ENCODE data around the gene QRICH1. TPM values are rescaled to one million over a fixed set of nuclear protein-coding genes. Genes with fewer than 3 reads are reported as not detected.

The QRICH1 gene
- total RNA-seq (2012; rRNA removed) = 120 TPM in 2 replicates

- Histone ChIP-seq H3K9ac (ENCODE audit: low read depth, low read length) (peak within 1 kb of the TSS; percentile 95), H3K27me3 (ENCODE audit: control insufficient read depth, insufficient read depth, low read length) (no peaks in the 10 kb centered on the region), H3K4me2 (ENCODE audit: low read length) (peak within 1 kb of the TSS; percentile 86), H3K9me3 (replicated peaks; ENCODE audit: low read length) (no peaks in the 10 kb centered on the region), H3K4me3 (ENCODE audit: low read length) (peak within 1 kb of the TSS; percentile 82), H3K36me3 (ENCODE audit: insufficient read depth, low read length) (peaks cover 19% of the 10 kb centered on the region), H3K4me1 (ENCODE audit: control insufficient read depth, insufficient read depth, low read length) (peaks cover 20% of the 10 kb centered on the region)
Observed at GRCh38 chr3:49093853-49094767, at the start of gene QRICH1. QRICH1 (minus strand) TSS chr3:49094071; CDS start chr3:49077017, 17,054 bp downstream.

- Histone ChIP-seq H3K4me2 (ENCODE audit: low read length) (no peak overlapping the region), H3K4me3 (ENCODE audit: low read length) (no peak overlapping the region), H3K4me1 (ENCODE audit: control insufficient read depth, insufficient read depth, low read length) (no peaks in the 10 kb centered on the region), H3K27me3 (ENCODE audit: control insufficient read depth, insufficient read depth, low read length) (peaks cover 11% of the 10 kb centered on the region), H3K9ac (ENCODE audit: low read depth, low read length) (no peak overlapping the region), H3K9me3 (replicated peaks; ENCODE audit: low read length) (no peaks in the 10 kb centered on the region), H3K36me3 (ENCODE audit: insufficient read depth, low read length) (no peaks in the 10 kb centered on the region)
Observed at GRCh38 chr3:49140080-49140479, 46.2 kb upstream of the QRICH1 start.

DNA sequence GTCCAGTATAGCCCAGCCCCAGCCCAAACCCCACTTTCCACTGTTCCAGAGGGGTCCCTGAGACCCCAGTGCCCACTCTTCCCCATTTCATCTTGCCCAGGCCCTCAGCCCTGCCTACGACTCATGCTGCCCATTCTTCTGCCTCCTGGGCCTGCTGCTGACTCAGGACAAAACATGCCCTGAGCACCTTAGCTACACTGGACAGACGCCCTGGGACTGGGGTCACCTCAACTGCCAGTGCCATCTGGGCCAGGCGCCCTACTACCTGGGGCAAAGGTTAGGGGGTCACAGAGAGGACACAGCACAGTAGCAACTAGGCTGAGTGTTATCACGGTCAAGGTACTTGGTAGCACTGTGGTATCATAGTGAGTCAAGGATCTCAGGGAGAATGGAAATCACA is 41.6 kb upstream of the QRICH1 start:
- Histone ChIP-seq H3K4me2 (ENCODE audit: low read length) (no peak overlapping the region), H3K27me3 (ENCODE audit: control insufficient read depth, insufficient read depth, low read length) (peaks cover 8% of the 10 kb centered on the region), H3K9me3 (replicated peaks; ENCODE audit: low read length) (no peaks in the 10 kb centered on the region), H3K4me1 (ENCODE audit: control insufficient read depth, insufficient read depth, low read length) (peaks cover 21% of the 10 kb centered on the region), H3K36me3 (ENCODE audit: insufficient read depth, low read length) (peaks cover 18% of the 10 kb centered on the region), H3K4me3 (ENCODE audit: low read length) (no peak overlapping the region), H3K9ac (ENCODE audit: low read depth, low read length) (no peak overlapping the region)

DNA sequence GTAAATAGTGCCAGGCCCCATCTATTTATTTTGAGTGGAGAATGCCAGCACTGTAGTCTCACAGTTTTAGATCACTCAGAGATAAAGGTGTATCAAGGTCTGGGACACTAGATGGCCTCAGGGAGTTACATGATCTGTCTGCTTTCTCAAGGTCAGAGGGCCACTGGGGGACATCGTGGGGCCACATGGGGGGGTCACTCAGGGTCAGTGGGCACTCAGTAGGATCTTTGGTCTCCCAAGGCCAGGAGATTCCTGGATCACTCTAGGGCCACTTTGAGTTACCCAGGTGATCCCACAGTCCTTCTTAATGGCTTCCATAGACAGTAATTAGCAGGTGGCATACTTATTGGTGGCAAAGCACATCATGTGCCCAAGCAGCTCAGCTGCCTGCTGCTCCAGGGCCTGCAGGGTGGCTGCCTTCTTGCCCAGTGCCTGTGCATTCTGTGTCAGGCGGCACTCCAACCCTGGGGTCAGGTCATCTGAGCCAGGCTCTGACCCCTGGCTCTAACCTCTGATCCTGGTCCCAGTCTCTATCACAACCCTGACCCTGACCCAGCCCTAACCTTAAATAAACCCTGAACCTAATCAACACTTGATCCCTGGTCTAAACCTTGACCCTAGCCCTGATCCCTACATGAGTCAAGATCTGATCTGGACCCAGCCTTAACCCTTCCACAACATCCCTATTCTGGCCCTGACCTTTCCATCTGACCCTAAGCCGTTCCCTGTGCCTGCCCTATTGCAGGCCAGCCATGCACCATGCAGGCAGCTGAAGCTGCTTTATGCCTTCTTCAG is 40.8 kb upstream of the QRICH1 start:
- Histone ChIP-seq H3K27me3 (ENCODE audit: control insufficient read depth, insufficient read depth, low read length) (peaks cover 8% of the 10 kb centered on the region), H3K36me3 (ENCODE audit: insufficient read depth, low read length) (peaks cover 25% of the 10 kb centered on the region), H3K9ac (ENCODE audit: low read depth, low read length) (no peak overlapping the region), H3K4me1 (ENCODE audit: control insufficient read depth, insufficient read depth, low read length) (peaks cover 21% of the 10 kb centered on the region), H3K9me3 (replicated peaks; ENCODE audit: low read length) (no peaks in the 10 kb centered on the region), H3K4me3 (ENCODE audit: low read length) (no peak overlapping the region), H3K4me2 (ENCODE audit: low read length) (peak overlapping the region; percentile 95)

GRCh38 chr3:49133226-49133951 is 39.5 kb upstream of the QRICH1 start:
- Histone ChIP-seq H3K27me3 (ENCODE audit: control insufficient read depth, insufficient read depth, low read length) (peaks cover 8% of the 10 kb centered on the region), H3K9me3 (replicated peaks; ENCODE audit: low read length) (no peaks in the 10 kb centered on the region), H3K4me2 (ENCODE audit: low read length) (peak overlapping the region; percentile 95), H3K36me3 (ENCODE audit: insufficient read depth, low read length) (peaks cover 37% of the 10 kb centered on the region), H3K9ac (ENCODE audit: low read depth, low read length) (peak overlapping the region; percentile 86), H3K4me1 (ENCODE audit: control insufficient read depth, insufficient read depth, low read length) (peaks cover 21% of the 10 kb centered on the region), H3K4me3 (ENCODE audit: low read length) (peak overlapping the region; percentile 83)

DNA sequence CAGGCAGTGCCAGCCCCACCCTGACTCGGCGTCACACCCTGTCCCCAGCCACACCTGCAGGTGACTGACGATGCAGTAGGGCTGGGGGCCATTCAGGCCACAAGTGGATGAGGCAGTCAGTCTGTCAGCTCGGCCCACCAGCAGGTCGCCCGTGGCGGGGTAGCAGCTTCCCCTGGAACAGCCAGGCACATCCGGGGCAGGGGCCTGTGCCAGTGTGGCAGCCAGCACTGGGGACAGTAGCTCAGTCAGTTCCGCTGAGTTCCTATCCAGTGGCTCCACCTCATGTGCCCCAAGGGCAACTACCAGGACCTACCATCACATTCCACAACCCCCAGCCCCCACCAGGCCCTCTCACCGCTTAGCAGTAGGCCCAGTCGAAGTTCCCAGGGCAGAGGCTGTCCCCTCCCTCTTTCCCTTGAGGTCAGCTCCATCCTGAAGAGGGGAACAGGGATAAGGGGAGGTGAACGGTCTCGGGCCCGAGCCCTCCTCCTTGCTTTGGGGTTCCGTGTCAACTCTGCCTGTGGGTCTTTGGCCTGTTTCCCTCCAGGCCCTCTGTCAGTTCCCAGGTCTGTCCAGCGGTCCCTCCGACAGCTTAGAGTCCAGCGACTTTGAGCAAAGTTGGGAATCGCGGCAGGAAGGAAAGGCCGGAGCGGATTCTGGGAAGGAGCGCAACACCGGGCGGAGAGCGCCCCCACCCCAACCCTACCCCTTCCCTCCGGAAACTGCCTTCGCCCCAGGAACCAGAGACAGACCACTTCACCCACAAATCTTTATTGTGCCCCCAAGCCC is 38.8 kb upstream of the QRICH1 start, which contains the start of gene LAMB2:
Gene LAMB2 (minus strand): TSS at position 614 of the 789 bp plus-strand sequence. CDS start 183 bp downstream, at position 431.
- Histone ChIP-seq H3K4me3 (ENCODE audit: low read length) (peak within 1 kb of the TSS; percentile 83), H3K9ac (ENCODE audit: low read depth, low read length) (peak within 1 kb of the TSS; percentile 86), H3K4me1 (ENCODE audit: control insufficient read depth, insufficient read depth, low read length) (peaks cover 21% of the 10 kb centered on the region), H3K9me3 (replicated peaks; ENCODE audit: low read length) (no peaks in the 10 kb centered on the region), H3K27me3 (ENCODE audit: control insufficient read depth, insufficient read depth, low read length) (peaks cover 2% of the 10 kb centered on the region), H3K36me3 (ENCODE audit: insufficient read depth, low read length) (peaks cover 43% of the 10 kb centered on the region), H3K4me2 (ENCODE audit: low read length) (peak within 1 kb of the TSS; percentile 95)

GRCh38 chr3:49132073-49132436 is 38.2 kb upstream of the QRICH1 start:
- Histone ChIP-seq H3K4me3 (ENCODE audit: low read length) (peak overlapping the region; percentile 83), H3K36me3 (ENCODE audit: insufficient read depth, low read length) (peaks cover 45% of the 10 kb centered on the region), H3K27me3 (ENCODE audit: control insufficient read depth, insufficient read depth, low read length) (no peaks in the 10 kb centered on the region), H3K4me1 (ENCODE audit: control insufficient read depth, insufficient read depth, low read length) (peaks cover 21% of the 10 kb centered on the region), H3K4me2 (ENCODE audit: low read length) (peak overlapping the region; percentile 95), H3K9ac (ENCODE audit: low read depth, low read length) (peak overlapping the region; percentile 86), H3K9me3 (replicated peaks; ENCODE audit: low read length) (no peaks in the 10 kb centered on the region)

DNA sequence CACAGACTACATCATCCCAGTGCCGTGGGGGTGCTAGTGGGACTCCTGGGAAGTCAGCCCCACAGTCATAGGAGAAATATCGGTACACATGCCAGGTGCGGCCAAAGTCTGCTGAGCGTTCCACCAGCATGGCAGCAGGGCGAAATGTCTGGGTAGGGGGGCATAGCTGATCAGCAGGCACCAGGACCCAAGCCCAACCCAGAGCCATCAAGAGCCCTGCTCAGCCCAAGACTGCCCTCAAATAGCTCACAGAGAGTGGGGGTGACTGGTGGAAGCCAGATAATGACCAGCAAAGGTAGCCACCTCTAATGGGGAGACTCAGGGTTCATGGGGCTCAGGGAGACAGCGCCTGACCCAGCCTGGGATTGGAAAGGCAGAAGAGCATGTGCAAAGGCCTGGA is 37.7 kb upstream of the QRICH1 start:
- H3K27me3 ChIP-seq (ENCODE audit: control insufficient read depth, insufficient read depth, low read length) = no peaks in the 10 kb centered on the region
- H3K4me2 ChIP-seq (ENCODE audit: low read length) = peak overlapping the region; percentile 95
- no peaks in the 10 kb centered on the region for H3K9me3 ChIP-seq (replicated peaks; ENCODE audit: low read length)
- peak overlapping the region; percentile 83 for H3K4me3 ChIP-seq (ENCODE audit: low read length)
- peaks cover 21% of the 10 kb centered on the region for H3K4me1 ChIP-seq (ENCODE audit: control insufficient read depth, insufficient read depth, low read length)
- peaks cover 50% of the 10 kb centered on the region for H3K36me3 ChIP-seq (ENCODE audit: insufficient read depth, low read length)
- peak overlapping the region; percentile 86 for H3K9ac ChIP-seq (ENCODE audit: low read depth, low read length)

DNA sequence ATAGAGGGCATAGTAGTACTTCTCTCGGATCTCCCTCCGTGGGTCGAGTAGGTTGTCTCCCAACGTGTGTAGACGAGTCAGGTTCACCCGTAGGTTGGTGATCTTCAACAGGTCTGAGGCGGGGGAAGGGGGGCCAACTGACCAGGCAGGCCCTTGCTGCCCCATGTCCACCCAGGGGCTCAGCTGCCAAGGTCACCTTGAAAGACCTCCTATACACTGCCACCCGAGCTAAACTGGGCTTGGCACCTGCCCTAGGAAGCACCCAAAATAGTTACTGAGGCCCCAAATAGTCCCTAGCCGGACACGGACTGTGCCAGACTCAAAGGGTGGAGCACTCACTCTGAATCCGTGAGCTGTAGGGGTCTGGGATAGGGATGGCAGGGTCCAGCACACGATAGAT is 37.2 kb upstream of the QRICH1 start:
- H3K4me2 ChIP-seq (ENCODE audit: low read length) = peak overlapping the region; percentile 95
- no peaks in the 10 kb centered on the region for H3K27me3 ChIP-seq (ENCODE audit: control insufficient read depth, insufficient read depth, low read length)
- H3K4me3 ChIP-seq (ENCODE audit: low read length) = peak overlapping the region; percentile 83
- no peaks in the 10 kb centered on the region for H3K9me3 ChIP-seq (replicated peaks; ENCODE audit: low read length)
- peak overlapping the region; percentile 86 for H3K9ac ChIP-seq (ENCODE audit: low read depth, low read length)
- peaks cover 55% of the 10 kb centered on the region for H3K36me3 ChIP-seq (ENCODE audit: insufficient read depth, low read length)
- H3K4me1 ChIP-seq (ENCODE audit: control insufficient read depth, insufficient read depth, low read length) = peaks cover 21% of the 10 kb centered on the region

DNA sequence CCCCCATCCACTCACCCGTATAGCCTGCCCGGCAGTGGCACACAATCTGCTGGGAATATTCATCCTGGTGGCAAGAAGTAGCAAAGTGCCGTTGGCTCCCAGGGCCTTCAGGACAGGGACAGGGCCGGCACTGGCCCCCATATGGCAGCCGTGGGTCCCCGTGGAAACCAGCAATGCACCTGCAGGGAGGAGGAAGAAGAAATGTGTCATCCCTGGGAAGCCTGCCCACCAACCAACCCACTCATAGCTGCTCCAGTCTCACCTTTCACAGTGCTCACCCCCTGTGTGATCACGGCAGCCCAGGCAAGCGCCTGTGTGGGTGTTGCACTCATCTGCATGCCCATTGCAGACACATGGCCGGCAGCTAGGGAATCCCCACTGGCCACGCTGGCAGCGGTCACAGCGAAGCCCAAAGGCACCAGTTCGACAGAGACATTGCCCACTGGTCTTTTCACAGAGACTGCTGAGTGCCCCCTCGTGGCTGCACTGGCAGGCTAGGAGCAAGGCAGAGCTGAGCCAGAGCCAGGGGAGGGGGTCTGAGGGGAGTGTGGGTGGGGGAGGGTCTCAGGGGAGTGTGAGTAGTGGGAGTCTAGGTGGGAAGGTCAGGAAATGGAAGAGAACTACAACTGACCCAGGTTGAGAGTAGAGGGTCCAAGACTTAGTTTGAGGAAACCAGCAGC is 31.3 kb upstream of the QRICH1 start:
- Histone ChIP-seq H3K9me3 (replicated peaks; ENCODE audit: low read length) (no peaks in the 10 kb centered on the region), H3K4me1 (ENCODE audit: control insufficient read depth, insufficient read depth, low read length) (peaks cover under 1% of the 10 kb centered on the region), H3K4me2 (ENCODE audit: low read length) (no peak overlapping the region), H3K27me3 (ENCODE audit: control insufficient read depth, insufficient read depth, low read length) (no peaks in the 10 kb centered on the region), H3K4me3 (ENCODE audit: low read length) (no peak overlapping the region), H3K9ac (ENCODE audit: low read depth, low read length) (no peak overlapping the region), H3K36me3 (ENCODE audit: insufficient read depth, low read length) (peaks cover 84% of the 10 kb centered on the region)
